ENCODE results near the gene GNL1. TPM values are rescaled to one million over a fixed set of nuclear protein-coding genes. Genes with fewer than 3 reads are reported as not detected.

The GNL1 gene
- total RNA-seq (2014; rRNA removed; shearing (Covaris generic)), result 45.4 and 57.4 TPM in 2 replicates

GRCh38 chr6:30556066-30556905 is at the start of gene GNL1:
Gene GNL1 (minus strand): TSS chr6:30556489. CDS start chr6:30556203, 286 bp downstream.
- peak; percentile 93 for DNase-seq (ENCODE audit: low read depth)

GRCh38 chr6:30603961-30604360 is 47.7 kb upstream of the GNL1 start:
- no peak for DNase-seq (ENCODE audit: low read depth)

- no peak for DNase-seq (ENCODE audit: low read depth)
These were observed 45.7 kb upstream of the GNL1 start for GRCh38 chr6:30601815-30602641.

GRCh38 chr6:30601436-30601814 is 45.1 kb upstream of the GNL1 start:
- DNase-seq (ENCODE audit: low read depth), result no peak

- DNase-seq (ENCODE audit: low read depth), result peak; percentile 26
These were observed 44.2 kb upstream of the GNL1 start for GRCh38 chr6:30600451-30600961.

- no peak for DNase-seq (ENCODE audit: low read depth)
These were observed 43.5 kb upstream of the GNL1 start for GRCh38 chr6:30599625-30600324.

GRCh38 chr6:30598912-30599624 is 42.8 kb upstream of the GNL1 start:
- DNase-seq (ENCODE audit: low read depth), result no peak

GRCh38 chr6:30597315-30598144 is 41.2 kb upstream of the GNL1 start:
- DNase-seq (ENCODE audit: low read depth), result peak; percentile 85

- no peak for DNase-seq (ENCODE audit: low read depth)
These were observed 36.0 kb upstream of the GNL1 start for GRCh38 chr6:30592287-30592686.

GRCh38 chr6:30591008-30591407 is 34.7 kb upstream of the GNL1 start:
- peak; percentile 26 for DNase-seq (ENCODE audit: low read depth)

GRCh38 chr6:30590509-30590908 is 34.2 kb upstream of the GNL1 start:
- no peak for DNase-seq (ENCODE audit: low read depth)

- no peak for DNase-seq (ENCODE audit: low read depth)
These were observed 33.6 kb upstream of the GNL1 start for GRCh38 chr6:30589754-30590358.

GRCh38 chr6:30583921-30584320 is 27.6 kb upstream of the GNL1 start:
- DNase-seq (ENCODE audit: low read depth), result no peak

GRCh38 chr6:30578051-30578450 is 21.8 kb upstream of the GNL1 start:
- DNase-seq (ENCODE audit: low read depth), result no peak

GRCh38 chr6:30573113-30573512 is 16.8 kb upstream of the GNL1 start:
- no peak for DNase-seq (ENCODE audit: low read depth)

GRCh38 chr6:30572148-30572547 is 15.9 kb upstream of the GNL1 start:
- no peak for DNase-seq (ENCODE audit: low read depth)

- no peak for DNase-seq (ENCODE audit: low read depth)
These were observed 15.4 kb upstream of the GNL1 start for GRCh38 chr6:30571762-30572082.

- peak; percentile 97 for DNase-seq (ENCODE audit: low read depth)
These were observed 14.9 kb upstream of the GNL1 start, which contains the start of gene ABCF1 for GRCh38 chr6:30571075-30571761. Gene ABCF1 (plus strand): TSS chr6:30571442. CDS start chr6:30571488, 46 bp downstream.

- no peak for DNase-seq (ENCODE audit: low read depth)
These were observed 14.4 kb upstream of the GNL1 start for GRCh38 chr6:30570740-30571074.

GRCh38 chr6:30570263-30570662 is 14.0 kb upstream of the GNL1 start:
- DNase-seq (ENCODE audit: low read depth), result no peak

Data from M059J (cell line).